Heart right ventricle (tissue), 16 donors: ENCODE measurements around the gene KIF5A. TPM values are rescaled to one million over a fixed set of nuclear protein-coding genes. Genes with fewer than 3 reads are reported as not detected.

Experiments
- ATAC-seq, 8 donors: fragments of 200-7000 bp; cut with Tn5 transposase; one replicate each; pipeline ENCODE4 v1.9.1; 2020; ENCODE audit warnings: mild to moderate bottlenecking in 8 of 8, moderate library complexity in 8 of 8, moderate number of reproducible peaks in 1 of 8
- DNase-seq, 2 donors: peaks; one replicate each; pipeline ENCODE4 v3.0.0-alpha.2; 2020
- H3K27ac ChIP-seq, 10 donors: fragments of 200-600 bp; sonication (generic) in 2 of 10; one replicate each; pipeline versions ENCODE4 v1.5.0 to v1.8.0; 2020 to 2022; ENCODE audit warnings: mild to moderate bottlenecking in 3 of 10
- H3K27me3 ChIP-seq, 7 donors: fragments of 200-600 bp; one replicate each; pipeline ENCODE4 v1.8.0; 2021 to 2022; ENCODE audit warnings: mild to moderate bottlenecking in 2 of 7
- H3K36me3 ChIP-seq, 9 donors: fragments of 200-600 bp; sonication (generic) in 1 of 9; one replicate each; pipeline versions ENCODE4 v1.5.0 to v1.8.0; 2020 to 2022; ENCODE audit warnings: mild to moderate bottlenecking in 2 of 9
- H3K4me1 ChIP-seq, 9 donors: fragments of 200-600 bp; sonication (generic) in 1 of 9; one replicate each; pipeline versions ENCODE4 v1.5.0 to v1.8.0; 2020 to 2022; ENCODE audit warnings: mild to moderate bottlenecking in 4 of 9
- H3K4me3 ChIP-seq, 10 donors: fragments of 200-600 bp; sonication (generic) in 2 of 10; one replicate each; pipeline versions ENCODE4 v1.5.0 to v1.8.0; 2020 to 2022; ENCODE audit warnings: mild to moderate bottlenecking in 7 of 10, moderate library complexity in 2 of 10
- H3K9me3 ChIP-seq, 11 donors: fragments of 200-600 bp in 10 of 11; sonication (generic) in 2 of 11; one replicate each; pipeline versions ENCODE4 v1.5.0 to v1.8.0; 2013 to 2022; ENCODE audit warnings: mild to moderate bottlenecking in 2 of 11, control low read depth in 1 of 11, moderate library complexity in 1 of 11
- CTCF ChIP-seq, 9 donors: fragments of 200-600 bp; sonication (generic) in 2 of 9; IDR thresholded peaks; one replicate each; pipeline versions ENCODE4 v1.5.0 to v1.8.0; 2021 to 2022; ENCODE audit warnings: antibody characterized with exemption in 9 of 9, mild to moderate bottlenecking in 5 of 9, moderate library complexity in 1 of 9
- WGBS, 2 donors: extraction: QIAGEN DNeasy Blood & Tissue Kit; methylation state at CpG; one replicate each; pipeline ENCODE4 v1.1.7; 2013; ENCODE audit warnings: inconsistent platforms in 1 of 2; 5-methylcytosine and 5-hydroxymethylcytosine counted together
- intact Hi-C, 10 donors: fragments of 100-400 bp; cut with DNase I; formaldehyde crosslinking; loops; one replicate each; pipeline versions ENCODE4 v1.11.1 to v1.14.2; 2022
- polyA plus RNA-seq, 2 donors: library from polyadenylated mRNA; stranded (reverse); fragments of 200-250 nt; gene quantifications; one replicate each; pipeline ENCODE4 v1.2.3, GENCODE V29; 2013
- total RNA-seq, 10 donors: library from RNA; stranded (reverse); fragmentation: NEBNext Ultra II Directional in 3 of 10; extraction: Animal tissue kit (Norgen Biotek cat#: 25700) in 3 of 10; gene quantifications; one replicate each; pipeline versions ENCODE4 v1.2.1 to v1.2.4, GENCODE V29; 2021 to 2023
- donor health status: Arrhythmogenic right ventricular cardiomyopathy.
- donor health status: ischemic (EF 13 %, LVEDD 7.1; RV severe dilation, severe dysfunction).
- donor health status: healthy with polysubstance abuse.
- donor health status: DM: no; HTN: yes; CAD: no.
- donor health status: DM: no; HTN: no; CAD: no.
- donor health status: ischemic (EF 25% LVEDD 6.9; RV normal size, moderate dysfunction).
- donor health status: ischemic (EF 25% LVEDD 5.7; RV mildly dilated, moderate dysfunction).
- donor health status: healthy.
- donor health status: DM: yes; HTN: yes; CAD: no.
- donor health status: Ischemic cardiomyopathy.
- donor health status: ischemic (EF 35%, LVEDD 5.7; RV mildly dilated, moderate dysfunction).
- donor health status: nonischemic (EF 11% LVEDD 7.7; RV severe dilation, severe dysfunction).
- donor health status: DM: yes; HTN: yes; CAD: no.
- donor health status: PGD.
- donor health status: ischemic (EF 29% LVEDD 5.4; RV normal size, mild dysfunction).
- donor health status: nonischemic (EF 23%, LVEDD 6.1; RV moderate dilation, normal function).

Gene KIF5A
- total and polyA plus RNA-seq, 12 donors: 0.05 to 0.29 (median 0.07) TPM; not detected in 5

GRCh38 chr12:57614178-57614947, 64.5 kb downstream of the KIF5A start:
- H3K4me1 ChIP-seq: peaks cover 0 to 82% (median 33%) of the 10 kb centered on the region in 9 donors
- peak overlapping the region in 1 of 10 donors; percentile 25 for H3K4me3 ChIP-seq
- H3K27ac ChIP-seq: peak overlapping the region in 3 of 10 donors; percentile 0 to 31 (median 11)
- no peak for ATAC-seq
- peaks cover 0 to 29% (median 6%) of the 10 kb centered on the region in 9 donors for H3K36me3 ChIP-seq
- H3K27me3 ChIP-seq: peaks cover 0 to 80% (median under 1%) of the 10 kb centered on the region in 7 donors
- intact Hi-C loops: no loop called here
- no peaks in the 10 kb centered on the region for H3K9me3 ChIP-seq
- TF ChIP-seq CTCF (IDR thresholded peaks at IDR 0.05): no peak
- peak; percentile 58 to 75 for DNase-seq
- 62 to 66% methylated on average over 14 of the region's 14 CpGs for WGBS, 2 donors

GRCh38 chr12:57614948-57615500, 65.2 kb downstream of the KIF5A start:
- Histone ChIP-seq H3K27ac (peak overlapping the region in 4 of 10 donors; percentile 11 to 75 (median 52)), H3K9me3 (no peaks in the 10 kb centered on the region), H3K4me1 (peaks cover 0 to 80% (median 33%) of the 10 kb centered on the region in 9 donors), H3K27me3 (peaks cover 0 to 82% (median 7%) of the 10 kb centered on the region in 7 donors), H3K36me3 (peaks cover 0 to 28% (median 6%) of the 10 kb centered on the region in 9 donors), H3K4me3 (peak overlapping the region in 2 of 10 donors; percentile 25 to 54)
- ATAC-seq (no peak), DNase-seq (no peak)
- 84 to 86% methylated on average over 11 of the region's 11 CpGs for WGBS, 2 donors
- TF ChIP-seq CTCF (IDR thresholded peaks at IDR 0.05): no peak
- intact Hi-C loops: no loop called here

GRCh38 chr12:57615637-57616036, 65.8 kb downstream of the KIF5A start:
- 76 to 84% methylated on average over 5 of the region's 5 CpGs for WGBS, 2 donors
- TF ChIP-seq CTCF (IDR thresholded peaks at IDR 0.05): no peak
- Histone ChIP-seq H3K36me3 (peaks cover 0 to 28% (median 6%) of the 10 kb centered on the region in 9 donors), H3K4me3 (peak overlapping the region in 7 of 10 donors; percentile 14 to 60 (median 38)), H3K27ac (peak overlapping the region in 5 of 10 donors; percentile 35 to 75 (median 61)), H3K9me3 (no peaks in the 10 kb centered on the region), H3K4me1 (peaks cover under 1 to 79% (median 30%) of the 10 kb centered on the region in 9 donors), H3K27me3 (peaks cover 2 to 82% (median 14%) of the 10 kb centered on the region in 7 donors)
- DNase-seq (no peak), ATAC-seq (no peak)
- intact Hi-C loops: no loop called here

GRCh38 chr12:57616383-57617101, 66.7 kb downstream of the KIF5A start:
- H3K9me3 ChIP-seq: no peaks in the 10 kb centered on the region
- ATAC-seq (no peak), DNase-seq (no peak)
- no peak for TF ChIP-seq CTCF (IDR thresholded peaks at IDR 0.05)
- peaks cover 0 to 28% (median 6%) of the 10 kb centered on the region in 9 donors for H3K36me3 ChIP-seq
- H3K4me1 ChIP-seq: peaks cover 7 to 82% (median 30%) of the 10 kb centered on the region in 9 donors
- H3K27me3 ChIP-seq: peaks cover 11 to 82% (median 23%) of the 10 kb centered on the region in 7 donors
- WGBS, 2 donors: 71 to 77% methylated on average over 3 of the region's 3 CpGs
- intact Hi-C loops: no loop called here
- H3K27ac ChIP-seq: peak overlapping the region in 6 of 10 donors; percentile 61 to 81 (median 70)
- H3K4me3 ChIP-seq: peak overlapping the region in 9 of 10 donors; percentile 14 to 60 (median 32)
